OCI-LY3 (cell line): ENCODE data around the gene SPATS2L.

Experiments
- EZH2phosphoT487 ChIP-seq: fragments of 200-600 bp; shearing (Covaris generic); IDR thresholded peaks from 2 replicates; pipeline ENCODE4 v1.6.1; 2018; ENCODE audit warnings: antibody characterized with exemption, mixed run types, low read depth
- TF ChIP-seq, protein P1 (sequence below): fragments of 200-600, 300-600 bp; sonication (generic); IDR thresholded peaks from 2 replicates; pipeline ENCODE4 v1.5.1; 2014; ENCODE audit warnings: antibody characterized with exemption, low read length, low read depth

DNA sequence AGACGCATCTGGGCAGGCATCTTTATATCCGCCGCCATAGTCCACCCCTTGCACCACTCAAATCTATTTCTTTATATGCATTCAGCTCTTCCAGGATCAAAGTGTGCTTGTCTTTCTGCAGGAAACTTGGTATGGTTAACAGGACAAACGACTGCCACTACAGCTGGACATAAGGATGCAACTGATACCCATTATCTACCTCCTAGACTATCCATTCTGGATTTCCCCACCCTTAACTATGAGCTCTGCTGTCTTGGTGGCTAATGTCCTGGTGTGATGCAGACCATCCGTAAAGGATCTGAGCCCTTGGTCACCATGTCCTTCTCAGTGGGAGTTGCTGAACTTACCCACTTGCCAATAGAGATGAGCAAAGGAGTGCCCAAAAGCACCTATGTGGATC is 40.1 kb upstream of the SPATS2L start:
- TF ChIP-seq, protein P1, sequence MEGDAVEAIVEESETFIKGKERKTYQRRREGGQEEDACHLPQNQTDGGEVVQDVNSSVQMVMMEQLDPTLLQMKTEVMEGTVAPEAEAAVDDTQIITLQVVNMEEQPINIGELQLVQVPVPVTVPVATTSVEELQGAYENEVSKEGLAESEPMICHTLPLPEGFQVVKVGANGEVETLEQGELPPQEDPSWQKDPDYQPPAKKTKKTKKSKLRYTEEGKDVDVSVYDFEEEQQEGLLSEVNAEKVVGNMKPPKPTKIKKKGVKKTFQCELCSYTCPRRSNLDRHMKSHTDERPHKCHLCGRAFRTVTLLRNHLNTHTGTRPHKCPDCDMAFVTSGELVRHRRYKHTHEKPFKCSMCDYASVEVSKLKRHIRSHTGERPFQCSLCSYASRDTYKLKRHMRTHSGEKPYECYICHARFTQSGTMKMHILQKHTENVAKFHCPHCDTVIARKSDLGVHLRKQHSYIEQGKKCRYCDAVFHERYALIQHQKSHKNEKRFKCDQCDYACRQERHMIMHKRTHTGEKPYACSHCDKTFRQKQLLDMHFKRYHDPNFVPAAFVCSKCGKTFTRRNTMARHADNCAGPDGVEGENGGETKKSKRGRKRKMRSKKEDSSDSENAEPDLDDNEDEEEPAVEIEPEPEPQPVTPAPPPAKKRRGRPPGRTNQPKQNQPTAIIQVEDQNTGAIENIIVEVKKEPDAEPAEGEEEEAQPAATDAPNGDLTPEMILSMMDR, result no peak
- TF ChIP-seq EZH2phosphoT487, result no peak
